Liver (tissue), 9 donors: ENCODE results near the gene PEX5L. TPM values are rescaled to one million over a fixed set of nuclear protein-coding genes. Genes with fewer than 3 reads are reported as not detected.

ENCODE experiments used
- DNase-seq: peaks from one replicate; pipeline ENCODE4 v3.0.0-alpha.2; 2017; ENCODE audit warnings: low spot score
- H3K27ac ChIP-seq, 2 donors: one replicate each; pipeline ENCODE4 v1.7.0; 2013; ENCODE audit warnings: inconsistent platforms in 2 of 2, low read length in 2 of 2, control low read depth in 1 of 2, low read depth in 1 of 2, mild to moderate bottlenecking in 1 of 2
- H3K27me3 ChIP-seq, 4 donors: one replicate each; pipeline versions ENCODE4 v1.6.1 to v1.7.0; 2013; ENCODE audit warnings: low read length in 3 of 4, inconsistent platforms in 1 of 4, mild to moderate bottlenecking in 1 of 4, moderate library complexity in 1 of 4; ENCODE audit not compliant: control insufficient read depth in 4 of 4, insufficient read depth in 4 of 4
- H3K36me3 ChIP-seq, 4 donors: one replicate each; pipeline versions ENCODE4 v1.6.1 to v1.7.0; 2013; ENCODE audit warnings: low read length in 3 of 4, mild to moderate bottlenecking in 3 of 4, low read depth in 1 of 4, moderate library complexity in 1 of 4; ENCODE audit not compliant: control insufficient read depth in 4 of 4, insufficient read depth in 3 of 4
- H3K4me1 ChIP-seq, 4 donors: one replicate each; pipeline versions ENCODE4 v1.6.1 to v1.7.0; 2013; ENCODE audit warnings: low read length in 3 of 4, mild to moderate bottlenecking in 3 of 4, moderate library complexity in 1 of 4; ENCODE audit not compliant: control insufficient read depth in 4 of 4, insufficient read depth in 4 of 4
- H3K4me3 ChIP-seq, 3 donors: one replicate each; pipeline versions ENCODE4 v1.6.1 to v1.7.0; 2013; ENCODE audit warnings: low read length in 3 of 3, control low read depth in 1 of 3, low read depth in 1 of 3, mild to moderate bottlenecking in 1 of 3
- H3K9ac ChIP-seq, 2 donors: one replicate each; pipeline ENCODE4 v1.7.0; 2013; ENCODE audit warnings: low read length in 2 of 2, mild to moderate bottlenecking in 2 of 2, moderate library complexity in 2 of 2, control low read depth in 1 of 2, low read depth in 1 of 2
- H3K9me3 ChIP-seq, 4 donors: one replicate each; pipeline versions ENCODE4 v1.6.1 to v1.7.0; 2013; ENCODE audit warnings: low read length in 3 of 4; ENCODE audit not compliant: control insufficient read depth in 4 of 4
- FOXA1 ChIP-seq: IDR thresholded peaks from 2 replicates; pipeline ENCODE4 v1.6.1; 2016; ENCODE audit warnings: antibody characterized with exemption
- FOXA2 ChIP-seq: IDR thresholded peaks from 2 replicates; pipeline ENCODE4 v1.6.1; 2016; ENCODE audit warnings: antibody characterized with exemption
- HNF4A ChIP-seq, 2 donors: conservative IDR thresholded peaks; 2 replicates each; pipeline ENCODE4 v1.6.1; 2016; ENCODE audit warnings: antibody characterized with exemption in 2 of 2, mild to moderate bottlenecking in 2 of 2
- HNF4G ChIP-seq: IDR thresholded peaks from 2 replicates; pipeline ENCODE4 v1.6.1; 2016; ENCODE audit warnings: antibody characterized with exemption
- JUND ChIP-seq, 2 donors: IDR thresholded peaks; 2 replicates each; pipeline ENCODE4 v1.6.1; 2016; ENCODE audit warnings: antibody characterized with exemption in 2 of 2
- RAD21 ChIP-seq, 2 donors: IDR thresholded peaks; 2 replicates each; pipeline ENCODE4 v1.6.1; 2016; ENCODE audit warnings: antibody characterized with exemption in 2 of 2, mild to moderate bottlenecking in 2 of 2
- RXRA ChIP-seq, 2 donors: IDR thresholded peaks; 2 replicates each; pipeline ENCODE4 v1.6.1; 2017 to 2018; ENCODE audit warnings: antibody characterized with exemption in 2 of 2, mild to moderate bottlenecking in 1 of 2
- TAF1 ChIP-seq: conservative IDR thresholded peaks from 2 replicates; pipeline ENCODE4 v1.6.1; 2016; ENCODE audit warnings: antibody characterized with exemption, mild to moderate bottlenecking
- YY1 ChIP-seq: IDR thresholded peaks from 2 replicates; pipeline ENCODE4 v1.6.1; 2016; ENCODE audit warnings: antibody characterized with exemption, mild to moderate bottlenecking
- WGBS: extraction: QIAGEN DNeasy Blood & Tissue Kit; methylation state at CpG from one replicate; pipeline ENCODE4 v1.1.7; 2013; 5-methylcytosine and 5-hydroxymethylcytosine counted together
- polyA plus RNA-seq, 2 donors: library from polyadenylated mRNA; stranded (reverse) in 1 of 2; unstranded in 1 of 2; fragments of 200-250 nt in 1 of 2; fragments of >200 nt in 1 of 2; fragmentation: Nextera tagmentation in 1 of 2; extraction: Ambion mirVana in 1 of 2; gene quantifications; one replicate each; pipeline versions ENCODE4 v1.2.1 to v1.2.3, GENCODE V29; 2013 to 2015
- total RNA-seq, 2 donors: library from RNA; depleted of rRNA; stranded (reverse); fragments of >200 nt; gene quantifications; one replicate each; pipeline ENCODE4 v1.2.3, GENCODE V29; 2014
- TF ChIP-seq, protein P1 (sequence below): fragments of 150-350 bp; IDR thresholded peaks from 2 replicates; pipeline ENCODE4 v1.5.1; 2017; ENCODE audit warnings: improper control_type of control experiment, low read depth, low read length; ENCODE audit not compliant: missing input control
- TF ChIP-seq, protein P2 (sequence below): IDR thresholded peaks from 2 replicates; pipeline ENCODE4 v1.6.1; 2016; ENCODE audit warnings: antibody characterized with exemption
- TF ChIP-seq, protein P3 (sequence below): IDR thresholded peaks from 2 replicates; pipeline ENCODE4 v1.6.1; 2016; ENCODE audit warnings: antibody characterized with exemption, mild to moderate bottlenecking
- TF ChIP-seq, protein P4 (sequence below): IDR thresholded peaks from 2 replicates; pipeline ENCODE4 v1.6.1; 2016; ENCODE audit warnings: antibody characterized with exemption
- donor health status: healthy.
- donor health status: healthy.
- donor health status: healthy.
- donor health status: healthy.
- donor health status: healthy.

The PEX5L gene
- total and polyA plus RNA-seq, 4 donors, result 0.03 TPM; not detected in 3

DNA sequence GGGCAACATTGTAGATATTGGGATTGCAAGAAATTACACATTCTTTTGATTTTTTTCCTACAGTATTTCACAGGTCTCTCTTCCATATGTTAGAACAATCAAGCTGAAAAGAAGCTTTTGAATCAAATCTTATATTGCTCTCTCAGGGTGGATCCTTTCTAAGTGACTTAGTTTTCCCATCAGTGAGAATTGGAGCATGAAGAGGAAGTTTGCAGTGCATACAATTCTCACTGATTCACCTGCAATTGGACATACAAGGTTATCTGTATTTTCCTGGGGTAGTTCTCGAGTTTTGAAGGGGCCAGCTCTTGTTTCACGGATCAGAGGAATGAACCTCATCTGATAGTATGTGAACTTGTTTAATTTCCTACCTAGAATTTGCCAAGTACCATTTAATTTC lies 150.8 kb downstream of the PEX5L start:
- Histone ChIP-seq H3K36me3 (no peaks in the 10 kb centered on the region), H3K9me3 (no peaks in the 10 kb centered on the region), H3K4me1 (no peaks in the 10 kb centered on the region), H3K27me3 (peaks cover 0 to 2% (median under 1%) of the 10 kb centered on the region in 4 donors), H3K9ac (no peak overlapping the region), H3K27ac (no peak overlapping the region), H3K4me3 (no peak overlapping the region)
- no peak for TF ChIP-seq YY1
- TF ChIP-seq HNF4G, result no peak
- TF ChIP-seq, protein P1, sequence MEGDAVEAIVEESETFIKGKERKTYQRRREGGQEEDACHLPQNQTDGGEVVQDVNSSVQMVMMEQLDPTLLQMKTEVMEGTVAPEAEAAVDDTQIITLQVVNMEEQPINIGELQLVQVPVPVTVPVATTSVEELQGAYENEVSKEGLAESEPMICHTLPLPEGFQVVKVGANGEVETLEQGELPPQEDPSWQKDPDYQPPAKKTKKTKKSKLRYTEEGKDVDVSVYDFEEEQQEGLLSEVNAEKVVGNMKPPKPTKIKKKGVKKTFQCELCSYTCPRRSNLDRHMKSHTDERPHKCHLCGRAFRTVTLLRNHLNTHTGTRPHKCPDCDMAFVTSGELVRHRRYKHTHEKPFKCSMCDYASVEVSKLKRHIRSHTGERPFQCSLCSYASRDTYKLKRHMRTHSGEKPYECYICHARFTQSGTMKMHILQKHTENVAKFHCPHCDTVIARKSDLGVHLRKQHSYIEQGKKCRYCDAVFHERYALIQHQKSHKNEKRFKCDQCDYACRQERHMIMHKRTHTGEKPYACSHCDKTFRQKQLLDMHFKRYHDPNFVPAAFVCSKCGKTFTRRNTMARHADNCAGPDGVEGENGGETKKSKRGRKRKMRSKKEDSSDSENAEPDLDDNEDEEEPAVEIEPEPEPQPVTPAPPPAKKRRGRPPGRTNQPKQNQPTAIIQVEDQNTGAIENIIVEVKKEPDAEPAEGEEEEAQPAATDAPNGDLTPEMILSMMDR, result no peak
- TF ChIP-seq JUND (IDR thresholded peaks at IDR 0.05), result no peak
- TF ChIP-seq, protein P2, sequence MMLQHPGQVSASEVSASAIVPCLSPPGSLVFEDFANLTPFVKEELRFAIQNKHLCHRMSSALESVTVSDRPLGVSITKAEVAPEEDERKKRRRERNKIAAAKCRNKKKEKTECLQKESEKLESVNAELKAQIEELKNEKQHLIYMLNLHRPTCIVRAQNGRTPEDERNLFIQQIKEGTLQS, result no peak
- TF ChIP-seq TAF1, result no peak
- TF ChIP-seq RAD21 (IDR thresholded peaks at IDR 0.05), result no peak
- TF ChIP-seq, protein P3, sequence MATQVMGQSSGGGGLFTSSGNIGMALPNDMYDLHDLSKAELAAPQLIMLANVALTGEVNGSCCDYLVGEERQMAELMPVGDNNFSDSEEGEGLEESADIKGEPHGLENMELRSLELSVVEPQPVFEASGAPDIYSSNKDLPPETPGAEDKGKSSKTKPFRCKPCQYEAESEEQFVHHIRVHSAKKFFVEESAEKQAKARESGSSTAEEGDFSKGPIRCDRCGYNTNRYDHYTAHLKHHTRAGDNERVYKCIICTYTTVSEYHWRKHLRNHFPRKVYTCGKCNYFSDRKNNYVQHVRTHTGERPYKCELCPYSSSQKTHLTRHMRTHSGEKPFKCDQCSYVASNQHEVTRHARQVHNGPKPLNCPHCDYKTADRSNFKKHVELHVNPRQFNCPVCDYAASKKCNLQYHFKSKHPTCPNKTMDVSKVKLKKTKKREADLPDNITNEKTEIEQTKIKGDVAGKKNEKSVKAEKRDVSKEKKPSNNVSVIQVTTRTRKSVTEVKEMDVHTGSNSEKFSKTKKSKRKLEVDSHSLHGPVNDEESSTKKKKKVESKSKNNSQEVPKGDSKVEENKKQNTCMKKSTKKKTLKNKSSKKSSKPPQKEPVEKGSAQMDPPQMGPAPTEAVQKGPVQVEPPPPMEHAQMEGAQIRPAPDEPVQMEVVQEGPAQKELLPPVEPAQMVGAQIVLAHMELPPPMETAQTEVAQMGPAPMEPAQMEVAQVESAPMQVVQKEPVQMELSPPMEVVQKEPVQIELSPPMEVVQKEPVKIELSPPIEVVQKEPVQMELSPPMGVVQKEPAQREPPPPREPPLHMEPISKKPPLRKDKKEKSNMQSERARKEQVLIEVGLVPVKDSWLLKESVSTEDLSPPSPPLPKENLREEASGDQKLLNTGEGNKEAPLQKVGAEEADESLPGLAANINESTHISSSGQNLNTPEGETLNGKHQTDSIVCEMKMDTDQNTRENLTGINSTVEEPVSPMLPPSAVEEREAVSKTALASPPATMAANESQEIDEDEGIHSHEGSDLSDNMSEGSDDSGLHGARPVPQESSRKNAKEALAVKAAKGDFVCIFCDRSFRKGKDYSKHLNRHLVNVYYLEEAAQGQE, result no peak
- TF ChIP-seq, protein P4, sequence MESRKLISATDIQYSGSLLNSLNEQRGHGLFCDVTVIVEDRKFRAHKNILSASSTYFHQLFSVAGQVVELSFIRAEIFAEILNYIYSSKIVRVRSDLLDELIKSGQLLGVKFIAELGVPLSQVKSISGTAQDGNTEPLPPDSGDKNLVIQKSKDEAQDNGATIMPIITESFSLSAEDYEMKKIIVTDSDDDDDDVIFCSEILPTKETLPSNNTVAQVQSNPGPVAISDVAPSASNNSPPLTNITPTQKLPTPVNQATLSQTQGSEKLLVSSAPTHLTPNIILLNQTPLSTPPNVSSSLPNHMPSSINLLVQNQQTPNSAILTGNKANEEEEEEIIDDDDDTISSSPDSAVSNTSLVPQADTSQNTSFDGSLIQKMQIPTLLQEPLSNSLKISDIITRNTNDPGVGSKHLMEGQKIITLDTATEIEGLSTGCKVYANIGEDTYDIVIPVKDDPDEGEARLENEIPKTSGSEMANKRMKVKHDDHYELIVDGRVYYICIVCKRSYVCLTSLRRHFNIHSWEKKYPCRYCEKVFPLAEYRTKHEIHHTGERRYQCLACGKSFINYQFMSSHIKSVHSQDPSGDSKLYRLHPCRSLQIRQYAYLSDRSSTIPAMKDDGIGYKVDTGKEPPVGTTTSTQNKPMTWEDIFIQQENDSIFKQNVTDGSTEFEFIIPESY, result no peak
- no peak for DNase-seq
- WGBS, result 44% methylated on average over 2 of the region's 2 CpGs

DNA sequence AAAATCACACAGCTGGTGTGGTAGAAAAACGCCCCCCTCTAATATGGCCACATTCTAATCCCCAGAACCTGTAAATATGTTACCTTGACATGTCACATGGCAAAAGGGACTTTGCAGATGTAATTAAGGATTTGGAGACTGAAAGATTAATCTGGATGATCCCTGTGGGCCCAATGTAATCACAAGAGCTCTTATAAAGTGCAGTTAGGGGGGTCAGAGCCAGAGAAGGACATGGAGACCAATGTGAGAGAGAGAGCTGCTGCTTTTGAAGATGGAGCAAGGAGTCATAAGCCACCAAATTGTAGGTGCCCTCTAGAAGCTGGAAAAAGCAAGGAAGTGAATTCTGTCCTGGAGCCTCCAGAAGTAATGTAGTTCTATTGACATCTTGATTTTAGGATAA lies 152.6 kb downstream of the PEX5L start:
- H3K9me3 ChIP-seq, result no peaks in the 10 kb centered on the region
- no peaks in the 10 kb centered on the region for H3K4me1 ChIP-seq
- H3K27ac ChIP-seq, result no peak overlapping the region
- no peak overlapping the region for H3K4me3 ChIP-seq
- peaks cover 0 to 2% (median under 1%) of the 10 kb centered on the region in 4 donors for H3K27me3 ChIP-seq
- WGBS, result 40% methylated on average over 1 of the region's 1 CpG
- no peak for DNase-seq
- TF ChIP-seq, protein P1, result no peak
- TF ChIP-seq RXRA (IDR thresholded peaks at IDR 0.05) (no peak), FOXA2 (no peak), YY1 (no peak), TAF1 (no peak), JUND (IDR thresholded peaks at IDR 0.05) (no peak), HNF4A (conservative IDR thresholded peaks at IDR 0.05) (no peak), FOXA1 (no peak), RAD21 (IDR thresholded peaks at IDR 0.05) (no peak)
- TF ChIP-seq, protein P3, result no peak
- TF ChIP-seq, protein P4, result no peak
- no peaks in the 10 kb centered on the region for H3K36me3 ChIP-seq
- H3K9ac ChIP-seq, result no peak overlapping the region
